UCSD-AML1 (cell line): Measurements from ENCODE around the gene CGREF1.

Experiments used
- DNase-seq: peaks from one replicate; lab custom pipeline; 2025; ENCODE audit not compliant: unreplicated experiment; lab: John Stamatoyannopoulos, UW

CGREF1 gene, protein sequence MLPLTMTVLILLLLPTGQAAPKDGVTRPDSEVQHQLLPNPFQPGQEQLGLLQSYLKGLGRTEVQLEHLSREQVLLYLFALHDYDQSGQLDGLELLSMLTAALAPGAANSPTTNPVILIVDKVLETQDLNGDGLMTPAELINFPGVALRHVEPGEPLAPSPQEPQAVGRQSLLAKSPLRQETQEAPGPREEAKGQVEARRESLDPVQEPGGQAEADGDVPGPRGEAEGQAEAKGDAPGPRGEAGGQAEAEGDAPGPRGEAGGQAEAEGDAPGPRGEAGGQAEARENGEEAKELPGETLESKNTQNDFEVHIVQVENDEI

GRCh38 chr2:27118525-27119329 lies at the start of gene CGREF1:
TSS of gene CGREF1 (minus strand) at chr2:27119128. CDS start at chr2:27104366, 14,762 bp downstream.
- no peak for DNase-seq

GRCh38 chr2:27164960-27165763 lies 46.2 kb upstream of the CGREF1 start:
- no peak for DNase-seq

- no peak for DNase-seq
Measured at GRCh38 chr2:27162151-27163121, 43.5 kb upstream of the CGREF1 start.

- no peak for DNase-seq
Measured at GRCh38 chr2:27160191-27160590, 41.3 kb upstream of the CGREF1 start.

DNA sequence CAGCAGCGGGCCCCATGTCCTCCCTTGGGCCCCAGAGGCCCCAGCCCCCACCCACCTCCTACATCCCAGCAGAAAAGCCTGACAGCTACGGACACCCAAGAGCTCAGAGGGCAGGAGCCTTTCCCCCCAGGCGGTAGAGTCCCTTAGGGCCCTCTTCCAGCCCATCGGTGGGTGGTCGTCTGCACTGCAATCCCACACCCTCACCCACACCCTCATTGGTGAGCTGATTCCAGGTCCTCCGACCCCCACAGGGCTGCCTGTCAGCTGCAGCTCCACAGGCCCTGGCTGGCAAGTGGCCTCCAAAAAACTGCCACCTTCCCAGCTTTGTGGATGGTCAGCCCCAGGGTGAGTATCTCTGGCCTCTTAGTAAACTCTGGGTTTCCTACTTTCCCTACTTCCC lies 40.3 kb upstream of the CGREF1 start:
- no peak for DNase-seq

DNA sequence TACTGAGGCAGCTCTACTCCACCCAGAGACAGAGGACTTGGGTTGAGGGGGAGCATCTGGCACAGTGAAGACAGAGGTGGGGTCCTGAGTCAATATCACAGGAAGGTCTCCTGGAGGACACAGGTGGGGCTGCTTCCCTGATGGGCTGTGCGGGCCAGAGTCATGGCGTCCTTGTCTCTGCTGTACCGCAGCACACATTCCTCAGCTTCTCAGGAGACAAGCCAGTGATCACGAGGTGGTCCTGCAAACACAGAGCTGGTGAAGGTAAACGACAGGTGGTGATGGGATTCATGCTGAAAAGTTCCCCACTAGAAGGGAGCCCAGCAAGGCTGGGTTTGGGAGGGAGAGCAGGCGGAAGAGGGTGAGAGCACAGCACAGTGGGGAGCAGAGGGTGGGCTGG lies 39.5 kb upstream of the CGREF1 start:
- no peak for DNase-seq

DNA sequence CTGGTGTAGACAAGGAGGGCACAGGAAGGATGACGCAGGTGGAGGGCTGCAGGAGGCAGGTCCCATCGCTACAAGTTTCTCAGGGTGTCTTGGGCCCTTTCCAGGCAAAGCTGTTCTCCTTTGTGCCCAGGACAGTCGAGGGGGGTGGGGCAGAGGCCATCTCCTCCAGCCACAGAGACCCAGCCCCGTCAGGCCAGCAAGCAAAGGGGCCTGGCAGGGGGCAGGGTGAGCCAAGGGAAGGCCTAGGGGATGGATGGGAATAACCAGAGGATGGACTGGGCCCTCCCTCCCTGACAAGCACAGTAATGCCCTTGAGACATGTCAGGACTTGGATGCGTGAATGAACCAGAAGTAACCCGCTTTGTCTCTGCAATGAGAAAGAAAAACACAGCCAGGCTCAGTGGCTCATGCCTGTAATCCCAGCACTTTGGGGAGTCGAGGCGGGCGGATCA lies 36.2 kb upstream of the CGREF1 start:
- DNase-seq: no peak

GRCh38 chr2:27154488-27154887 lies 35.6 kb upstream of the CGREF1 start:
- no peak for DNase-seq

- no peak for DNase-seq
Measured at GRCh38 chr2:27152796-27153464, 34.0 kb upstream of the CGREF1 start.

DNA sequence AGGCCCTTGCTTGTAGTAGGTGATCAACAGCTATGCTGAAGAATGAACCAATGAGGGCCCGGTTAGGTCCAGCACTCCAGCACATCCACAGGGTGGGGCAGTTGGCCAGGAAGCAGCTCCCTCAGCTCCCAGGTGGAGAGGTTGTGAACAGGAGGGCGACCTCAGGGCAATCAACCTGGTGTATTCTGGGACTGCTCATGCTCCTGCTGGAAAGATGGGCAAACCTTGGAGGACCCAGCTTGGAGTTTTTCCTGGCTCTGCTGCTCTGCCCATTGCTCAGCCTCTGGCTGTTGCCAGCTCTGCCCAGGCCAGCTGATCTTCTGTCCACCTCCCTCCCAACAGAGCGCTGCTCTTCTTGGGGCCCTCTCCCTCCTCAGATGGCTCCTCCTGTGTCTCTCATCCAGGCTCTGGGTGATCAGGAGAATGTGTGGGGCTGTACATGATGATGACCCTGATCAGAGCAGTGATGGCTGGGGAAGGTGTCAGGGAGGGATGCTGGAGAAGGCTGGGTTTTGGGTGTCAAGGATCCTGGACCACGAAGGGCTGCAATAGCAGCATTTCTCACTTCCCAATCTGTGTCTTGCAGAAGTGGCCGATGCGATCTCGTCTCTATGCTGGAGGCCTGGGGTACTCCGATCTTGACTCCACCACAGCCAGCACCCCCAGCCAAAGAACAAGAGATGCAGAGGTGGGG lies 33.3 kb upstream of the CGREF1 start:
- DNase-seq: no peak

- no peak for DNase-seq
Measured at GRCh38 chr2:27150639-27151230, 31.8 kb upstream of the CGREF1 start.

- no peak for DNase-seq
Measured at GRCh38 chr2:27149570-27150405, 30.9 kb upstream of the CGREF1 start.

GRCh38 chr2:27148801-27149439 lies 30.0 kb upstream of the CGREF1 start, which contains the start of gene TCF23:
TSS of gene TCF23 (plus strand) at chr2:27149004. CDS start at chr2:27149134, 130 bp downstream.
- no peak for DNase-seq

GRCh38 chr2:27147935-27148334 lies 29.0 kb upstream of the CGREF1 start:
- DNase-seq: no peak

DNA sequence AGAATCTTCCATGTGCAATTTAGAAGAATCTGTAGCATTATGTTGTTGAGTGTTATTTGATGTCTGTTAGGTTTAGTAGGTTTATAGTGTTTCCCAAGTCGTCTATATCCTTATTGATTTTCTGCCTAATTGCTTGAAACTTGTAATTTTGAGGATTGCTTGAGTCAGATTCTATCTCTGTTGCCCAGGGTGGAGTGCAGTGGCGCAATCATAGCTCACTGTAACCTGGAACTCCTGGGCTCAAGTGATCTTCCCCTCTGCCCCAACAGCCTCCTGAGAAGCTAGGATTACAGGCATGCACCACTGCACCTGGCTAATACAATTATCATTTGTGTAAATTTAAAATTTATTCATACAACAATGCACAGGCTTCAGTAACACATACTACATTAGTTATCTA lies 26.8 kb upstream of the CGREF1 start:
- DNase-seq: no peak

DNA sequence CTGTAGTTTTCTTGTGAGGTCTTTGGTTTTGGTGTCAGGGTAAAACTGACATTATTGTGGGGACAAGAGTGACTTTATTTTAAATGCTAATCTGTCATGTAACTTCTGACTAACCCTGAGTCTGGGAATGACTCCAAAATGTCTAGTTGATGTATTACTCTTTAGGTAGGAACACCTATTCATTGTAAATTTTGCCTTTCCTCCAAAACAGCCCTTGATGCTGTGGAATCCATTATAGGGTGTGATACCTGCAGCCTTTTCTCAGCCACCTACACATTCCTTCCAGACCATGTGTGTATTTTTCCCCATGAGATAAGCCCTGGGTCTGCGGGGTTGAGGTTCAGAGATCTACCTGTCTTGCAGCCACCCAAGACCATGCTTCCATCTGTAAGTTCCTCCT lies 24.4 kb upstream of the CGREF1 start:
- DNase-seq: no peak

DNA sequence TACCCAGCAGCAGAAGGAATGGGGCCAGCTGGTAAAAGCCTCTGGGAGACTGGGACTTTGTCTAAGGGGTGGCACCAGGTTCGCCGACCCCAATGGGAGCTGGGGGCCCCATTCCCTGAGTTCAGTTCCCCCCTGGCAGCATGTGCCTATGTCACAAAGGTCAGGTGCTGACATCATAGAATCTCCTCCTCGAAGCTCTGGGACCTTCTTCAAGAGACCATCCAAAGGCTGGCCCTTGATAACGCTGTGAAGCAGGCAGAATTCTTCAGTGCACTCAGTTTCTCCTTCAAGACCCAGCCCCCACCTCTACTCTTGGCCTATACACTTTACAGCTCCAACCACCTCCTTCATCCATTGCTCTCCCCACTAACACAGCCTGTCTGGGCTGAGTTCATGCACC lies 20.4 kb upstream of the CGREF1 start, which contains the start of gene PRR30:
PRR30 (minus strand) TSS at position 101 of the 400 bp plus-strand sequence. CDS start 1,081 bp downstream, outside the sequence.
- no peak for DNase-seq
